HepG2 (cell line): ENCODE measurements around the gene MSANTD1. TPM values are rescaled to one million over a fixed set of nuclear protein-coding genes. Genes with fewer than 3 reads are reported as not detected.

ENCODE experiments used
- ARID2 ChIP-seq: sonication (generic); formaldehyde crosslinking; IDR thresholded peaks from 2 replicates; pipeline ENCODE4 v1.8.1; 2022; ENCODE audit warnings: mild to moderate bottlenecking, missing genetic modification reagents, borderline replicate concordance
- ELF4 ChIP-seq: sonication (generic); formaldehyde crosslinking; IDR thresholded peaks from 2 replicates; pipeline ENCODE4 v1.5.0; 2020; ENCODE audit warnings: missing genetic modification reagents, mild to moderate bottlenecking, moderate library complexity, borderline replicate concordance
- EP300 ChIP-seq, 3 experiments: sonication (generic) in 1 of 3; formaldehyde crosslinking in 1 of 3; IDR thresholded peaks; 2 replicates each; pipeline versions ENCODE4 v1.5.1 to v1.6.1; 2011 to 2020; ENCODE audit warnings: low read depth in 2 of 3, low read length in 2 of 3, borderline replicate concordance in 1 of 3, improper control_type of control experiment in 1 of 3, mild to moderate bottlenecking in 1 of 3, missing genetic modification reagents in 1 of 3, moderate library complexity in 1 of 3
- LCORL ChIP-seq, 2 experiments: fragments of 450-650 bp in 1 of 2; sonication (generic) in 1 of 2; formaldehyde crosslinking in 1 of 2; IDR thresholded peaks; 2 replicates each; pipeline versions ENCODE4 v1.5.0 to v1.6.1; 2017 to 2020; ENCODE audit warnings: antibody characterized with exemption in 1 of 2, missing genetic modification reagents in 1 of 2
- MBNL3 ChIP-seq: fragments of 250-450 bp; sonication (Bioruptor Pico); conservative IDR thresholded peaks from 2 replicates; pipeline ENCODE4 v1.8.0; 2022; ENCODE audit warnings: mild to moderate bottlenecking, inconsistent platforms
- POLR2AphosphoS2 ChIP-seq: IDR thresholded peaks from 2 replicates; pipeline ENCODE4 v1.6.1; 2011; ENCODE audit warnings: low read depth, low read length, improper control_type of control experiment
- PTBP1 ChIP-seq: fragments of 200-400 bp; formaldehyde crosslinking; IDR thresholded peaks from 2 replicates; pipeline ENCODE4 v1.6.1; 2018; ENCODE audit warnings: low read length, low read depth; ENCODE audit not compliant: poor library complexity, severe bottlenecking
- RELA ChIP-seq: sonication (generic); formaldehyde crosslinking; IDR thresholded peaks from 2 replicates; pipeline ENCODE4 v1.4.0; 2020; ENCODE audit warnings: missing genetic modification reagents
- SRY ChIP-seq: sonication (generic); formaldehyde crosslinking; IDR thresholded peaks from 2 replicates; pipeline ENCODE4 v1.8.0; 2022; ENCODE audit warnings: mild to moderate bottlenecking, missing genetic modification reagents
- YEATS4 ChIP-seq: sonication (generic); formaldehyde crosslinking; IDR thresholded peaks from 2 replicates; pipeline ENCODE4 v1.4.0; 2020; ENCODE audit warnings: missing genetic modification reagents, borderline replicate concordance
- ZBTB3 ChIP-seq: sonication (generic); formaldehyde crosslinking; IDR thresholded peaks from 2 replicates; pipeline ENCODE4 v1.4.0; 2020; ENCODE audit warnings: low read depth, mild to moderate bottlenecking, moderate library complexity, missing genetic modification reagents, borderline replicate concordance
- ZFP37 ChIP-seq: sonication (generic); formaldehyde crosslinking; IDR thresholded peaks from 2 replicates; pipeline ENCODE4 v1.4.0; 2020; ENCODE audit warnings: missing genetic modification reagents, borderline replicate concordance
- ZFYVE20 ChIP-seq: sonication (generic); formaldehyde crosslinking; IDR thresholded peaks from 2 replicates; pipeline ENCODE4 v1.8.0; 2023; ENCODE audit warnings: low read depth, mild to moderate bottlenecking, moderate library complexity, missing genetic modification reagents, borderline replicate concordance
- ZIK1 ChIP-seq: sonication (generic); formaldehyde crosslinking; IDR thresholded peaks from 2 replicates; pipeline ENCODE4 v1.5.0; 2020; ENCODE audit warnings: mild to moderate bottlenecking, low read depth, missing genetic modification reagents, borderline replicate concordance
- ZKSCAN5 ChIP-seq: sonication (generic); formaldehyde crosslinking; IDR thresholded peaks from 2 replicates; pipeline ENCODE4 v1.5.1; 2020; ENCODE audit warnings: mild to moderate bottlenecking, missing genetic modification reagents
- ZNF143 ChIP-seq: sonication (generic); formaldehyde crosslinking; IDR thresholded peaks from 2 replicates; pipeline ENCODE4 v1.4.0; 2020; ENCODE audit warnings: missing genetic modification reagents
- ZNF331 ChIP-seq: sonication (generic); formaldehyde crosslinking; IDR thresholded peaks from 2 replicates; pipeline ENCODE4 v1.4.0; 2020; ENCODE audit warnings: missing genetic modification reagents
- ZSCAN31 ChIP-seq: sonication (generic); formaldehyde crosslinking; IDR thresholded peaks from 2 replicates; pipeline ENCODE4 v1.5.0; 2020; ENCODE audit warnings: low read depth, mild to moderate bottlenecking, missing genetic modification reagents
- polyA plus RNA-seq, 8 experiments: library from polyadenylated mRNA; depleted of rRNA in 3 of 8; stranded (reverse) in 7 of 8; unstranded in 1 of 8; fragments of >200 nt; fragmentation: Illumina TruSeq in 4 of 8; extraction: Trizol in 4 of 8; gene quantifications; 2 replicates each; pipeline versions ENCODE4 v1.2.1 to v1.2.3, GENCODE V29; 2011 to 2016; ENCODE audit warnings: low read depth in 4 of 8, missing spikeins in 1 of 8, mixed read lengths in 1 of 8; ENCODE audit not compliant: insufficient read depth in 1 of 8
- total RNA-seq, 5 experiments: library from RNA; depleted of rRNA; stranded (reverse); fragments of >200 nt; fragmentation: Illumina TruSeq; extraction: Trizol; gene quantifications; 2 replicates each; pipeline ENCODE4 v1.2.3, GENCODE V29; 2016; ENCODE audit warnings: low read depth in 1 of 5
- TF ChIP-seq, protein P1 (sequence below): sonication (generic); formaldehyde crosslinking; IDR thresholded peaks from 2 replicates; pipeline ENCODE4 v1.5.0; 2020; ENCODE audit warnings: mild to moderate bottlenecking, missing genetic modification reagents, borderline replicate concordance
- TF ChIP-seq, protein P2 (sequence below): IDR thresholded peaks from 2 replicates; pipeline ENCODE4 v1.6.1; 2012; ENCODE audit warnings: low read depth, low read length, improper control_type of control experiment
- TF ChIP-seq, protein P3 (sequence below): sonication (generic); formaldehyde crosslinking; IDR thresholded peaks from 2 replicates; pipeline ENCODE4 v1.9.0; 2022; ENCODE audit warnings: missing genetic modification reagents, mild to moderate bottlenecking, borderline replicate concordance

The MSANTD1 gene
- total and polyA plus RNA-seq, 2 of the 13 experiments (the other 11 are each of a cell fraction or from before 2014, with no cell fraction given) = 0.22 to 0.40 TPM

DNA sequence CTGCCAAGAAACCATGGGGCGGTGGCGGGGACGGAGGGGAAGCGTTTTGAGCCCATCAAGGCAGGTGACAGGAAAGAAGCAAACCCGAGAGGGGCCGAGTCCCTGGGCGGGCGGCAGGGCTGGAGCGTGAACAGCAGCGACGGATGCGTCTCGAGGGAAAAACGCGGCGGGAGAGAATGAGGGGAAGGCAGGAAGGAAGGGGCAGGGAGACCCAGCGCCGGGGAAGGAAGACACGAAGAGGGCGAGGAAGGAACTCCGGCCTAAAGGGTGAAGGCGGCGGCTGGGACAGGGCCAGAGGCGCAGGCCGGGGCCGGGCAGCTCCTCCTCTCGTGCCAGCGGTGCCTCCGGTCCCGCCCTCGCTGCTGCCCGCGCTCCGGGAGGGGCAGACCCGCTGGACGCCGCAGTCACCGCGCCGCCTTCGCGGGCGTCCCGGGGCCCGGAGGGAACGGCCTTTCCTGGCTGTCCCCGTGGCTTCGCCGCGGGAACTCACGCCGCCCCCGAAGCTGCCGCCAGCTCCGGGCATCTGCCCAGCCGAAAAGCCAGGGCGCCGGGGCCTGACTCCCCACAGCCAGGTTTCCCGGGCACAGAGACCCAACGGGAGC, 43.1 kb downstream of the MSANTD1 start (continued):
- TF ChIP-seq ZSCAN31 (CRISPR knock-in tag) = peak; percentile 29; the same call in 1 of the 2 replicates
- TF ChIP-seq ZFP37 = no peak
- TF ChIP-seq POLR2AphosphoS2 = no peak
- TF ChIP-seq MBNL3 (CRISPR knock-in tag) = no peak
- no peak for TF ChIP-seq EP300 (IDR thresholded peaks at IDR 0.05; ENCODE audit: low read depth in 2 of 2, low read length in 2 of 2)
- TF ChIP-seq EP300 (CRISPR knock-in tag; IDR thresholded peaks at IDR 0.05; ENCODE audit: borderline replicate concordance) = no peak
- TF ChIP-seq ZKSCAN5 = no peak
- TF ChIP-seq ZFYVE20 = no peak
- TF ChIP-seq RELA (CRISPR knock-in tag) = no peak
- no peak for TF ChIP-seq ELF4 (CRISPR knock-in tag)
- TF ChIP-seq SRY (CRISPR knock-in tag) = 0 out of 2 replicates have a peak, but pooled peaks have one; percentile 14
- TF ChIP-seq ZBTB3 = 0 out of 2 replicates have a peak, but pooled peaks have one; percentile 37
- 0 out of 2 replicates have a peak, but pooled peaks have one; percentile 25 for TF ChIP-seq ZNF143 (CRISPR knock-in tag)
- peak; percentile 38; the same call in 1 of the 2 replicates for TF ChIP-seq YEATS4 (CRISPR knock-in tag)
- TF ChIP-seq ARID2 (CRISPR knock-in tag) = 0 out of 2 replicates have a peak, but pooled peaks have one; percentile 12
- TF ChIP-seq, protein P1, sequence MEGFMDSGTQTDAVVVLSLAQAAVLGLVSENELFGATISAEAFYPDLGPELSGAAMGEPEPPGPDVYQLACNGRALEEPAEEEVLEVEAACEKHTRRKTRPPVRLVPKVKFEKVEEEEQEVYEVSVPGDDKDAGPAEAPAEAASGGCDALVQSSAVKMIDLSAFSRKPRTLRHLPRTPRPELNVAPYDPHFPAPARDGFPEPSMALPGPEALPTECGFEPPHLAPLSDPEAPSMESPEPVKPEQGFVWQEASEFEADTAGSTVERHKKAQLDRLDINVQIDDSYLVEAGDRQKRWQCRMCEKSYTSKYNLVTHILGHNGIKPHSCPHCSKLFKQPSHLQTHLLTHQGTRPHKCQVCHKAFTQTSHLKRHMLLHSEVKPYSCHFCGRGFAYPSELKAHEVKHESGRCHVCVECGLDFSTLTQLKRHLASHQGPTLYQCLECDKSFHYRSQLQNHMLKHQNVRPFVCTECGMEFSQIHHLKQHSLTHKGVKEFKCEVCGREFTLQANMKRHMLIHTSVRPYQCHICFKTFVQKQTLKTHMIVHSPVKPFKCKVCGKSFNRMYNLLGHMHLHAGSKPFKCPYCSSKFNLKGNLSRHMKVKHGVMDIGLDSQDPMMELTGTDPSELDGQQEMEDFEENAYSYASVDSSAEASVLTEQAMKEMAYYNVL = peak; percentile 26; the same call in 1 of the 2 replicates
- no peak for TF ChIP-seq ZNF331 (CRISPR knock-in tag)
- TF ChIP-seq PTBP1 = peak; percentile 23
- TF ChIP-seq, protein P2, sequence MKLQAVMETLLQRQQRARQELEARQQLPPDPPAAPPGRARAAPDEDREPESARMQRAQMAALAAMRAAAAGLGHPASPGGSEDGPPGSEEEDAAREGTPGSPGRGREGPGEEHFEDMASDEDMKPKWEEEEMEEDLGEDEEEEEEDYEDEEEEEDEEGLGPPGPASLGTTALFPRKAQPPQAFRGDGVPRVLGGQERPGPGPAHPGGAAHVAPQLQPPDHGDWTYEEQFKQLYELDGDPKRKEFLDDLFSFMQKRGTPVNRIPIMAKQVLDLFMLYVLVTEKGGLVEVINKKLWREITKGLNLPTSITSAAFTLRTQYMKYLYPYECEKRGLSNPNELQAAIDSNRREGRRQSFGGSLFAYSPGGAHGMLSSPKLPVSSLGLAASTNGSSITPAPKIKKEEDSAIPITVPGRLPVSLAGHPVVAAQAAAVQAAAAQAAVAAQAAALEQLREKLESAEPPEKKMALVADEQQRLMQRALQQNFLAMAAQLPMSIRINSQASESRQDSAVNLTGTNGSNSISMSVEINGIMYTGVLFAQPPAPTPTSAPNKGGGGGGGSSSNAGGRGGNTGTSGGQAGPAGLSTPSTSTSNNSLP = no peak
- TF ChIP-seq LCORL (IDR thresholded peaks at IDR 0.05) = no peak
- TF ChIP-seq LCORL (CRISPR knock-in tag; IDR thresholded peaks at IDR 0.05) = no peak
- TF ChIP-seq ZIK1 (CRISPR knock-in tag) = peak; percentile 11; the same call in 1 of the 2 replicates
- TF ChIP-seq, protein P3, sequence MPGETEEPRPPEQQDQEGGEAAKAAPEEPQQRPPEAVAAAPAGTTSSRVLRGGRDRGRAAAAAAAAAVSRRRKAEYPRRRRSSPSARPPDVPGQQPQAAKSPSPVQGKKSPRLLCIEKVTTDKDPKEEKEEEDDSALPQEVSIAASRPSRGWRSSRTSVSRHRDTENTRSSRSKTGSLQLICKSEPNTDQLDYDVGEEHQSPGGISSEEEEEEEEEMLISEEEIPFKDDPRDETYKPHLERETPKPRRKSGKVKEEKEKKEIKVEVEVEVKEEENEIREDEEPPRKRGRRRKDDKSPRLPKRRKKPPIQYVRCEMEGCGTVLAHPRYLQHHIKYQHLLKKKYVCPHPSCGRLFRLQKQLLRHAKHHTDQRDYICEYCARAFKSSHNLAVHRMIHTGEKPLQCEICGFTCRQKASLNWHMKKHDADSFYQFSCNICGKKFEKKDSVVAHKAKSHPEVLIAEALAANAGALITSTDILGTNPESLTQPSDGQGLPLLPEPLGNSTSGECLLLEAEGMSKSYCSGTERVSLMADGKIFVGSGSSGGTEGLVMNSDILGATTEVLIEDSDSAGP (CRISPR knock-in tag) = peak; percentile 73; the same call in 1 of the 2 replicates
